ENCODE measurements around the gene ATP13A1. TPM values are rescaled to one million over a fixed set of nuclear protein-coding genes. Genes with fewer than 3 reads are reported as not detected.
A peak's percentile ranks its signal among the peaks of the same experiment; 100 is the strongest.

Gene ATP13A1
- total RNA-seq, 1 experiment from 2014 or later = 48.5 TPM

DNA sequence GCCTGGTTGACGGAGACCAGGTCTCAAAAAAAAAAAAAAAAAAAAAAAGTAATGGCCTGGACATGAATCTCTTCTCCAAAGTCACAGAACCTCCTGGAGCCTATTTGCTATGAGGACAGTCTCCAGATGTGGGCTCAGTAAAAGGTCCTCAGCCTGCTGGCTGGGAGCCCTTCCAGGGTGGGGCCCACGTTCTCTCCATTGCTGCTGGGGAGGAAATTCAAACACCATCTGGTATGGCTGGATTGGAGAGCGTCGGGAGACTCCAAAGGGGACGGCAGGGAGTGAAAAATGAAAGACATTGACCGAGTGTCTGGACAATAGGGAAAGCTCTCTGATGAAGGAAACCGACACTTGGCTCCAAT lies 43.6 kb downstream of the ATP13A1 start:
- Histone ChIP-seq H3F3A (ENCODE audit: low read length, unreplicated experiment) (no peaks in the 10 kb centered on the region), H3K27ac (ENCODE audit: low read length) (no peak overlapping the region), H3K4me1 (ENCODE audit: insufficient read depth, low read length) (peaks cover 30% of the 10 kb centered on the region), H3K4me2 (ENCODE audit: low read length) (no peak overlapping the region), H3K9me2 (replicated peaks; ENCODE audit: low read length) (no peaks in the 10 kb centered on the region), H2AFZ (ENCODE audit: low read length) (no peak overlapping the region), H3K9ac (ENCODE audit: low read length) (no peak overlapping the region), H3K27me3 (ENCODE audit: low read length) (no peaks in the 10 kb centered on the region), H3K9me3 (ENCODE audit: low read length) (no peaks in the 10 kb centered on the region), H3K36me3 (ENCODE audit: low read depth, low read length) (no peaks in the 10 kb centered on the region; the same call in 1 of the 2 replicates), H3K4me3 (ENCODE audit: low read length) (no peak overlapping the region), H4K20me1 (ENCODE audit: low read length) (no peaks in the 10 kb centered on the region), H3K79me2 (ENCODE audit: low read length) (peaks cover 17% of the 10 kb centered on the region)
- ChIA-PET CTCF (no interaction called here), POLR2A (ENCODE audit: unreplicated experiment) (no interaction called here)
- intact Hi-C loops (cut with micrococcal nuclease) = no loop called here
- ATAC-seq (no peak), DNase-seq (no peak)
- no peak for TF ChIP-seq EZH2phosphoT487 (IDR thresholded peaks at IDR 0.05; ENCODE audit: borderline replicate concordance, low read length)
- TF ChIP-seq, protein P1, sequence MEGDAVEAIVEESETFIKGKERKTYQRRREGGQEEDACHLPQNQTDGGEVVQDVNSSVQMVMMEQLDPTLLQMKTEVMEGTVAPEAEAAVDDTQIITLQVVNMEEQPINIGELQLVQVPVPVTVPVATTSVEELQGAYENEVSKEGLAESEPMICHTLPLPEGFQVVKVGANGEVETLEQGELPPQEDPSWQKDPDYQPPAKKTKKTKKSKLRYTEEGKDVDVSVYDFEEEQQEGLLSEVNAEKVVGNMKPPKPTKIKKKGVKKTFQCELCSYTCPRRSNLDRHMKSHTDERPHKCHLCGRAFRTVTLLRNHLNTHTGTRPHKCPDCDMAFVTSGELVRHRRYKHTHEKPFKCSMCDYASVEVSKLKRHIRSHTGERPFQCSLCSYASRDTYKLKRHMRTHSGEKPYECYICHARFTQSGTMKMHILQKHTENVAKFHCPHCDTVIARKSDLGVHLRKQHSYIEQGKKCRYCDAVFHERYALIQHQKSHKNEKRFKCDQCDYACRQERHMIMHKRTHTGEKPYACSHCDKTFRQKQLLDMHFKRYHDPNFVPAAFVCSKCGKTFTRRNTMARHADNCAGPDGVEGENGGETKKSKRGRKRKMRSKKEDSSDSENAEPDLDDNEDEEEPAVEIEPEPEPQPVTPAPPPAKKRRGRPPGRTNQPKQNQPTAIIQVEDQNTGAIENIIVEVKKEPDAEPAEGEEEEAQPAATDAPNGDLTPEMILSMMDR (conservative IDR thresholded peaks at IDR 0.05; ENCODE audit: low read depth, low read length) = no peak
- TF ChIP-seq EZH2 (IDR thresholded peaks at IDR 0.05; ENCODE audit: low read length, unreplicated experiment) = no peak
- no TSS peak for BruUV-seq (replicated peaks)

DNA sequence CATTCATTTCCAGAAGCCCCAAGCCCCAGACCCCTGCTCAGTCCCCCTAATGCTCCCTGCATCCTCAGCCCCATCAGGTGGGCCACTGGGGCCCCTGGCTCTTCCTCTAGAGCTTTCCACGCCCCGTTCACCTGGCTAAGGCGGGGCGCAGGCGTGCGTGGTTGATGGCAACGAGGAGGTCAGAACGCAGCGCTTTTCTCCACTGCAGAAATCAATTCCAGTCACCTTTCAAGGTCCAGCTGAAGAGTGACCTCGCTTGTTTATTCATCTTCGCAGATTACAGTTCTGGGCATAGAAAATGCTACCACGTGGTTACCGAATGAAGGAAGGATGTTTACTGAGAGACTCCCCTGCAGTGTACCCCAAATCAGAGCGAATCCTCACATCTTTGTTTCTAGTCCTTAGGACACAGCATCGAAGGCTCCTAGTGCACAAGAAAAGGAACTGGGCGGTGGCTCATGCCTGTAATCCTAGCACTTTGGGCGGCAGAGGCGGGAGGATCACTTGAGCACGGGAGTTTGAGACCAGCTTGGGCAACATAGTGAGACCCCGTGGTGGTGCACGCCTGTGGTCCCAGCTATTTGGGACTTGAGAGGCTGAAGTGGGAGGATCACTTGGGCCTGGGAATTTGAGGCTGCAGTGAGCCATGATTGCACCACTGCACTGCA lies 44.2 kb downstream of the ATP13A1 start:
- H3K27me3 ChIP-seq (ENCODE audit: low read length) = no peaks in the 10 kb centered on the region
- no peak overlapping the region for H3K27ac ChIP-seq (ENCODE audit: low read length)
- peak overlapping the region; percentile 62; the same call in 1 of the 2 replicates for H3K4me3 ChIP-seq (ENCODE audit: low read length)
- ATAC-seq = no peak
- peaks cover 21% of the 10 kb centered on the region for H3K79me2 ChIP-seq (ENCODE audit: low read length)
- peak overlapping the region; percentile 94 for H3K4me2 ChIP-seq (ENCODE audit: low read length)
- intact Hi-C loops (cut with micrococcal nuclease) = no loop called here
- ChIA-PET POLR2A (ENCODE audit: unreplicated experiment) (no interaction called here), CTCF (no interaction called here)
- H3K9me2 ChIP-seq (replicated peaks; ENCODE audit: low read length) = no peaks in the 10 kb centered on the region
- no peak for DNase-seq
- H4K20me1 ChIP-seq (ENCODE audit: low read length) = no peaks in the 10 kb centered on the region
- no TSS peak for BruUV-seq (replicated peaks)
- TF ChIP-seq, protein P1 (conservative IDR thresholded peaks at IDR 0.05; ENCODE audit: low read depth, low read length) = no peak
- TF ChIP-seq EZH2 (IDR thresholded peaks at IDR 0.05; ENCODE audit: low read length, unreplicated experiment) = no peak
- no peak for TF ChIP-seq EZH2phosphoT487 (IDR thresholded peaks at IDR 0.05; ENCODE audit: borderline replicate concordance, low read length)
- no peaks in the 10 kb centered on the region for H3F3A ChIP-seq (ENCODE audit: low read length, unreplicated experiment)
- no peak overlapping the region for H3K9ac ChIP-seq (ENCODE audit: low read length)
- no peaks in the 10 kb centered on the region; the same call in 1 of the 2 replicates for H3K36me3 ChIP-seq (ENCODE audit: low read depth, low read length)
- H2AFZ ChIP-seq (ENCODE audit: low read length) = 0 out of 2 replicates have a peak overlapping the region, but pooled peaks have one; percentile 48
- no peaks in the 10 kb centered on the region for H3K9me3 ChIP-seq (ENCODE audit: low read length)
- peaks cover 35% of the 10 kb centered on the region for H3K4me1 ChIP-seq (ENCODE audit: insufficient read depth, low read length)

Data from PC-3 (cell line).